IMR-90 (cell line): ENCODE measurements around the gene PHF21B. TPM values are rescaled to one million over a fixed set of nuclear protein-coding genes. Genes with fewer than 3 reads are reported as not detected.
"Not testable (repeated sequence)": the region's sequence is repeated elsewhere in the genome, so short reads cannot be mapped to it uniquely, and the experiment has no call there.

Source experiments
- ATAC-seq: fragments of 200-7000 bp; cut with Tn5 transposase; 2 replicates; pipeline ENCODE4 v1.9.1; 2020; ENCODE audit warnings: low read depth, mild to moderate bottlenecking, moderate library complexity
- BruUV-seq: library from RNA; stranded (reverse); fragments of 400-500 nt; replicated peaks from 2 replicates; lab custom pipeline; 2021; lab: Mats Ljungman, UMichigan
- CTCF ChIA-PET: fragments of 300-600 bp; formaldehyde crosslinking; extraction: SDS; loops from one replicate; lab custom pipeline; 2021; ENCODE audit warnings: antibody characterized with exemption; lab: Yijun Ruan, JAX
- POLR2A ChIA-PET: fragments of 300-600 bp; sonication (Branson Sonifier 250); formaldehyde crosslinking; loops from one replicate; lab custom pipeline; 2022; ENCODE audit warnings: antibody characterized with exemption; ENCODE audit not compliant: unreplicated experiment; lab: Charles Lee
- DNase-seq: peaks from one replicate; pipeline ENCODE4 v3.0.0; 2013
- H2AFZ ChIP-seq: replicated peaks from 2 replicates; pipeline ENCODE3; 2013; ENCODE audit warnings: low read length, mild to moderate bottlenecking; ENCODE audit not compliant: poor library complexity
- H2AK5ac ChIP-seq: 2 replicates; pipeline ENCODE4 v1.6.1; 2013; ENCODE audit warnings: low read depth, low read length, inconsistent platforms
- H2AK9ac ChIP-seq: replicated peaks from 2 replicates; pipeline ENCODE3; 2013; ENCODE audit warnings: mild to moderate bottlenecking, low read depth, low read length, moderate library complexity; ENCODE audit not compliant: poor library complexity
- H2BK120ac ChIP-seq: 2 replicates; pipeline ENCODE4 v1.6.1; 2013; ENCODE audit warnings: low read depth, low read length, inconsistent platforms
- H2BK15ac ChIP-seq: 3 replicates; pipeline ENCODE4 v1.6.1; 2013; ENCODE audit warnings: low read depth, low read length, inconsistent platforms
- H2BK20ac ChIP-seq: 2 replicates; pipeline ENCODE4 v1.6.1; 2013; ENCODE audit warnings: low read depth, mild to moderate bottlenecking, inconsistent platforms, low read length, moderate library complexity
- H2BK5ac ChIP-seq: 2 replicates; pipeline ENCODE4 v1.6.1; 2013; ENCODE audit warnings: mild to moderate bottlenecking, low read depth, low read length, inconsistent platforms; ENCODE audit not compliant: poor library complexity, severe bottlenecking
- H3K14ac ChIP-seq: replicated peaks from 2 replicates; pipeline ENCODE4 v1.6.1; 2013; ENCODE audit warnings: low read depth, low read length, inconsistent platforms
- H3K18ac ChIP-seq: 2 replicates; pipeline ENCODE4 v1.6.1; 2013; ENCODE audit warnings: low read depth, low read length, control low read depth
- H3K23ac ChIP-seq: 2 replicates; pipeline ENCODE4 v1.6.1; 2013; ENCODE audit warnings: low read depth, low read length, inconsistent platforms
- H3K27ac ChIP-seq: 2 replicates; pipeline ENCODE4 v1.5.1; 2013; ENCODE audit warnings: mild to moderate bottlenecking, control low read depth, low read length; ENCODE audit not compliant: insufficient read depth
- H3K27me3 ChIP-seq: 2 replicates; pipeline ENCODE4 v1.6.1; 2013; ENCODE audit warnings: low read length; ENCODE audit not compliant: control insufficient read depth, insufficient read depth
- H3K36me3 ChIP-seq: 2 replicates; pipeline ENCODE4 v1.6.1; 2013; ENCODE audit warnings: low read length, mixed read lengths; ENCODE audit not compliant: control insufficient read depth, insufficient read depth
- H3K4ac ChIP-seq: 2 replicates; pipeline ENCODE4 v1.6.1; 2013; ENCODE audit warnings: low read depth, low read length, inconsistent platforms
- H3K4me1 ChIP-seq: 2 replicates; pipeline ENCODE4 v1.6.1; 2013; ENCODE audit warnings: low read length, mixed read lengths; ENCODE audit not compliant: control insufficient read depth, insufficient read depth
- H3K4me2 ChIP-seq: 2 replicates; pipeline ENCODE4 v1.6.1; 2013; ENCODE audit warnings: low read depth, mild to moderate bottlenecking, control low read depth, low read length, moderate library complexity
- H3K4me3 ChIP-seq: 2 replicates; pipeline ENCODE4 v1.5.1; 2013; ENCODE audit warnings: low read depth, mild to moderate bottlenecking, control low read depth, low read length, moderate library complexity; ENCODE audit not compliant: insufficient read depth
- H3K56ac ChIP-seq: 2 replicates; pipeline ENCODE4 v1.6.1; 2013; ENCODE audit warnings: low read length, inconsistent platforms; ENCODE audit not compliant: insufficient read depth; ENCODE audit errors: extremely low read depth
- H3K79me1 ChIP-seq, 2 experiments: 2 replicates each; pipeline ENCODE4 v1.6.1; 2013; ENCODE audit warnings: low read length in 2 of 2, inconsistent platforms in 1 of 2, low read depth in 1 of 2
- H3K9ac ChIP-seq: 2 replicates; pipeline ENCODE4 v1.6.1; 2013; ENCODE audit warnings: low read depth, low read length, control low read depth
- H3K9me1 ChIP-seq: 2 replicates; pipeline ENCODE4 v1.6.1; 2013; ENCODE audit warnings: low read length, inconsistent platforms; ENCODE audit not compliant: insufficient read depth
- H3K9me3 ChIP-seq: 2 replicates; pipeline ENCODE4 v1.6.1; 2013; ENCODE audit warnings: low read length; ENCODE audit not compliant: control insufficient read depth, insufficient read depth
- H4K20me1 ChIP-seq: 2 replicates; pipeline ENCODE4 v1.6.1; 2013; ENCODE audit warnings: low read length, inconsistent platforms; ENCODE audit not compliant: insufficient read depth
- H4K5ac ChIP-seq: 2 replicates; pipeline ENCODE4 v1.6.1; 2013; ENCODE audit warnings: mild to moderate bottlenecking, low read depth, low read length, control low read depth
- H4K8ac ChIP-seq, 2 experiments: 2 replicates each; pipeline ENCODE4 v1.6.1; 2013; ENCODE audit warnings: low read depth in 2 of 2, low read length in 2 of 2, control low read depth in 1 of 2, inconsistent platforms in 1 of 2
- H4K91ac ChIP-seq: 2 replicates; pipeline ENCODE4 v1.6.1; 2013; ENCODE audit warnings: low read depth, low read length, inconsistent platforms; ENCODE audit not compliant: insufficient read depth
- WGBS, 2 experiments: methylation state at CpG; one replicate each; pipeline versions ENCODE4 v1.1.5 to v1.1.7; 2013; ENCODE audit warnings: missing lambda C conversion rate in 2 of 2; ENCODE audit not compliant: insufficient read length in 1 of 2; ENCODE audit errors: extremely low coverage in 2 of 2; 5-methylcytosine and 5-hydroxymethylcytosine counted together
- dilution Hi-C: fragments of 300-500 bp; cut with HindIII; formaldehyde crosslinking; loops from one replicate; pipeline ENCODE4 v1.14.3; 2018; ENCODE audit warnings: low sequenced_read_pairs; ENCODE audit not compliant: unreplicated experiment
- in situ Hi-C: fragments of 300-500 bp; cut with MboI; formaldehyde crosslinking; loops from 3 replicates; pipeline ENCODE4 v1.14.3; 2019; ENCODE audit warnings: low sequenced_read_pairs, inconsistent platforms, mixed read lengths
- intact Hi-C: fragments of 100-400 bp; cut with micrococcal nuclease; formaldehyde crosslinking; loops from 2 replicates; pipeline ENCODE4 v1.10.0; 2022
- polyA plus RNA-seq, 3 experiments: library from polyadenylated mRNA; depleted of rRNA; stranded (reverse); fragments of >200 nt; gene quantifications; 2 replicates each; pipeline ENCODE4 v1.2.3, GENCODE V29; 2012; ENCODE audit warnings: low replicate concordance in 1 of 3
- total RNA-seq: library from RNA; depleted of rRNA; stranded (reverse); fragments of >200 nt; gene quantifications from 2 replicates; pipeline ENCODE4 v1.2.3, GENCODE V29; 2012

PHF21B gene
- total and polyA plus RNA-seq, 2 of the 4 experiments (the other 2 are of a cell fraction) = 0.02 TPM; not detected in 1

GRCh38 chr22:44858819-44859218, 151.0 kb downstream of the PHF21B start:
- H2AFZ ChIP-seq, H2AK9ac ChIP-seq, H3K14ac ChIP-seq, BruUV-seq, H3K9me3 ChIP-seq, H2BK120ac ChIP-seq, CTCF ChIA-PET, H3K56ac ChIP-seq, intact Hi-C loops, H2BK15ac ChIP-seq, H3K4me1 ChIP-seq, H3K4ac ChIP-seq, H3K18ac ChIP-seq, H4K8ac ChIP-seq, dilution Hi-C loops, H2BK20ac ChIP-seq, POLR2A ChIA-PET, in situ Hi-C loops, H3K9ac ChIP-seq, H4K20me1 ChIP-seq, H3K4me3 ChIP-seq, H3K79me1 ChIP-seq, H3K27ac ChIP-seq, H2AK5ac ChIP-seq, H3K36me3 ChIP-seq, ATAC-seq, H2BK5ac ChIP-seq, H3K4me2 ChIP-seq, H3K27me3 ChIP-seq, DNase-seq, H4K91ac ChIP-seq, H4K5ac ChIP-seq, H3K9me1 ChIP-seq, H3K23ac ChIP-seq: not testable (repeated sequence)
- WGBS, 2 experiments = no CpG with 5 or more reads among the region's 7 CpGs
